Panc1 (cell line): Measurements from ENCODE around the gene MAMDC2. TPM values are rescaled to one million over a fixed set of nuclear protein-coding genes. Genes with fewer than 3 reads are reported as not detected.

Experiments
- ATAC-seq: fragments of 200-7000 bp; cut with Tn5 transposase; 2 replicates; pipeline ENCODE4 v1.9.1; 2020; ENCODE audit warnings: mild to moderate bottlenecking, moderate library complexity
- BruUV-seq: library from RNA; stranded (reverse); fragments of 400-500 nt; replicated peaks from 2 replicates; lab custom pipeline; 2021; lab: Mats Ljungman, UMichigan
- CTCF ChIA-PET: fragments of 300-600 bp; sonication (Branson Sonifier 250); formaldehyde crosslinking; loops from one replicate; lab custom pipeline; 2022; ENCODE audit warnings: antibody characterized with exemption; lab: Charles Lee
- POLR2A ChIA-PET: fragments of 300-600 bp; sonication (Branson Sonifier 250); formaldehyde crosslinking; loops from one replicate; lab custom pipeline; 2022; ENCODE audit warnings: antibody characterized with exemption; lab: Charles Lee
- DNase-seq: peaks from one replicate; pipeline ENCODE4 v3.0.0-alpha.2; 2010; ENCODE audit warnings: low read depth, low spot score
- H3K27ac ChIP-seq: 2 replicates; pipeline ENCODE4 v1.5.1; 2011; ENCODE audit warnings: mild to moderate bottlenecking, low read length, inconsistent platforms
- H3K27me3 ChIP-seq: fragments of 200-500 bp; sonication (Bioruptor generic); 2 replicates; pipeline ENCODE4 v1.6.0; 2014; ENCODE audit warnings: low read length, inconsistent platforms; ENCODE audit not compliant: control insufficient read depth, insufficient read depth
- H3K36me3 ChIP-seq: fragments of 200-500 bp; sonication (Bioruptor generic); 2 replicates; pipeline ENCODE4 v1.5.1; 2014; ENCODE audit warnings: inconsistent platforms, mild to moderate bottlenecking, low read length, moderate library complexity; ENCODE audit not compliant: control insufficient read depth, insufficient read depth
- H3K4me1 ChIP-seq: 2 replicates; pipeline ENCODE4 v1.5.1; 2011; ENCODE audit warnings: inconsistent platforms, mild to moderate bottlenecking, low read length, moderate library complexity; ENCODE audit not compliant: control insufficient read depth, insufficient read depth
- H3K4me3 ChIP-seq, 2 experiments: 2 replicates each; pipeline ENCODE4 v1.5.1; 2011 to 2012; ENCODE audit warnings: low read depth in 2 of 2, low read length in 2 of 2, mild to moderate bottlenecking in 2 of 2, inconsistent platforms in 1 of 2, moderate library complexity in 1 of 2
- H3K9me3 ChIP-seq: fragments of 200-500 bp; sonication (Bioruptor generic); 2 replicates; pipeline ENCODE4 v1.5.1; 2014; ENCODE audit warnings: low read depth, mild to moderate bottlenecking, inconsistent platforms, low read length, moderate library complexity; ENCODE audit not compliant: control insufficient read depth, insufficient read depth
- CTCF ChIP-seq: fragments of 450-650 bp; IDR thresholded peaks from 2 replicates; pipeline ENCODE4 v1.5.1; 2017; ENCODE audit warnings: mild to moderate bottlenecking
- POLR2AphosphoS5 ChIP-seq: IDR thresholded peaks from 2 replicates; pipeline ENCODE4 v1.6.1; 2012; ENCODE audit warnings: mild to moderate bottlenecking, low read depth, low read length, moderate library complexity
- REST ChIP-seq, 2 experiments: IDR thresholded peaks; 2 replicates each; pipeline ENCODE4 v1.6.1; 2011 to 2012; ENCODE audit warnings: low read depth in 2 of 2, control low read depth in 1 of 2, low read length in 1 of 2, mild to moderate bottlenecking in 1 of 2, moderate library complexity in 1 of 2; ENCODE audit not compliant: insufficient read depth in 1 of 2
- SIN3A ChIP-seq: IDR thresholded peaks from 2 replicates; pipeline ENCODE4 v1.6.1; 2012; ENCODE audit warnings: low read depth, mild to moderate bottlenecking, low read length, moderate library complexity, borderline replicate concordance; ENCODE audit not compliant: insufficient read depth
- TCF7L2 ChIP-seq: IDR thresholded peaks from 2 replicates; pipeline ENCODE4 v1.6.1; 2011; ENCODE audit warnings: mild to moderate bottlenecking, low read depth, low read length, inconsistent platforms
- in situ Hi-C: cut with HindIII; loops from 2 replicates; pipeline ENCODE4 v1.10.0; 2016; ENCODE audit warnings: low sequenced_read_pairs, low pct_unique_long_range_greater_than_20kb
- intact Hi-C: fragments of 100-400 bp; cut with micrococcal nuclease; formaldehyde crosslinking; loops from one replicate; pipeline ENCODE4 v1.10.0; 2022; ENCODE audit not compliant: unreplicated experiment
- total RNA-seq: library from RNA; stranded (reverse); gene quantifications from one replicate; pipeline ENCODE4 v1.2.1, GENCODE V29; 2021; ENCODE audit not compliant: unreplicated experiment

The MAMDC2 gene
- total RNA-seq, 1 experiment from 2014 or later: 1.5 TPM

GRCh38 chr9:70259512-70259802 lies 215.8 kb downstream of the MAMDC2 start:
- intact Hi-C loops (no loop called here), in situ Hi-C loops (no loop called here)
- Histone ChIP-seq H3K27ac (peak overlapping the region; percentile 84), H3K9me3 (no peaks in the 10 kb centered on the region), H3K27me3 (no peaks in the 10 kb centered on the region), H3K4me3 (peak overlapping the region; percentile 90 to 96), H3K4me1 (peaks cover 12% of the 10 kb centered on the region), H3K36me3 (peaks cover 12% of the 10 kb centered on the region)
- ChIA-PET POLR2A (no interaction called here), CTCF (no interaction called here)
- DNase-seq (no peak), ATAC-seq (0 out of 2 replicates have a peak, but pooled peaks have one; percentile 4)
- no peak for TF ChIP-seq REST (IDR thresholded peaks at IDR 0.05; ENCODE audit: insufficient read depth in 1 of 2, low read depth in 2 of 2, low read length in 1 of 2)
- no peak for TF ChIP-seq POLR2AphosphoS5
- TF ChIP-seq SIN3A: no peak
- no peak for TF ChIP-seq TCF7L2
- no TSS peak for BruUV-seq

- Histone ChIP-seq H3K27ac (peak overlapping the region; percentile 84), H3K27me3 (no peaks in the 10 kb centered on the region), H3K36me3 (peaks cover 14% of the 10 kb centered on the region), H3K9me3 (no peaks in the 10 kb centered on the region), H3K4me3 (peak overlapping the region; percentile 90 to 96), H3K4me1 (peaks cover 12% of the 10 kb centered on the region)
- intact Hi-C loops: no loop called here
- no TSS peak for BruUV-seq
- in situ Hi-C loops: no loop called here
- no peak for ATAC-seq
- POLR2A ChIA-PET: no interaction called here
- CTCF ChIA-PET: no interaction called here
- DNase-seq: no peak
- no peak for TF ChIP-seq TCF7L2
- no peak for TF ChIP-seq SIN3A
- no peak for TF ChIP-seq REST (IDR thresholded peaks at IDR 0.05; ENCODE audit: insufficient read depth in 1 of 2, low read depth in 2 of 2, low read length in 1 of 2)
- no peak for TF ChIP-seq POLR2AphosphoS5
- no peak for TF ChIP-seq CTCF
These were observed 216.4 kb downstream of the MAMDC2 start for GRCh38 chr9:70260007-70260443.
